Astrocyte (in vitro differentiated cells and primary cell): ENCODE measurements around the gene NXN.

Experiments
- CTCF ChIP-seq: IDR thresholded peaks from 2 replicates; pipeline ENCODE4 v1.5.1; 2011; ENCODE audit warnings: low read depth, mild to moderate bottlenecking, inconsistent platforms, low read length, moderate library complexity; ENCODE audit not compliant: insufficient read depth
- EZH2 ChIP-seq: IDR thresholded peaks from 2 replicates; pipeline ENCODE4 v1.6.1; 2012; ENCODE audit warnings: mild to moderate bottlenecking, low read length, inconsistent platforms; ENCODE audit not compliant: insufficient read depth

DNA sequence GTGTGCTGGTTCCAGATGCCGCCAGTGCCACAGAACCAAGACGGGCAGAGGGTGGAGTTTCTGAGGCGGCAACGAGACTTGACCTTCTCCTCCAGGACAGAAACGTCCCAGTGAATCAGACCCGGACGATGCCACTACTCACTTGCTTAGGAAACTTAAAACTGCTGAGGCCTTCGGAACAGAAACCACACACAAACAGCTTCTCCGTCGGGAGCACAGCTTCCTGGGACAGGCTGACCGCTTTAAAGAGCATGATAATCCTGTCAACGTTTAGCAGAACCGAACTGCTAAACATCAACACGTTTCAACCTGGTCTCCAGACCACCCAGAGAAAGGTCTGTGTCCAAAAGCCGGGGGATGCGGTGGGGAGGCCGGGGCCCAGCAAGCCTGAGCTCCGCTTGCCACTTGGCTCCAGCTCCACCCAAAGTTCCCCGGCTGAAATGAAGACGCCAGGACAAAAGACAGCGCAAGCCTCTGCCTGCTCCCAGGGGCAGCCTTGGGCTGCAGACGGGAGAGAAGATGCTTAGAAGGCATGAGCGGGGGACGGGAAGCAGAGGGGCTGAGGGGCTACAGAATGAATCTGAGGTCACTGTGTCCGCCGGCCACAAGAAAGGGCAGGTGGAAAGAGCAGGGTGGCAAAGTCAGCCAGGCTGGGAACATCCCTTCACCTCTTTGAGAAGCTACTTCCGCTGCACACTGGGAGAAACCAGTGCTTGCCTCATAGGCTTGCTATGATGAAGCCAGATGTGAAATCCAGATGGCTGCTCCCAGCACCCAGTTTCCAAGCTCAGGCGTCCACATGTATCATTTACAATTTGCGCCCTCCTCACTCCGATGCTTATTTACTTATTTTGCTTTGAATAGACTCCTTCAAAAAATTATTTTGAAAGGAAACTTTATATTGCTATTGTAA lies 128.5 kb downstream of the NXN start:
- no peak for TF ChIP-seq EZH2
- no peak for TF ChIP-seq CTCF
